HEK293T (cell line): Measurements from ENCODE around the gene HELT.

Experiments used
- BHLHE40 ChIP-seq: fragments of 450-650 bp; IDR thresholded peaks from 2 replicates; pipeline ENCODE4 v1.6.1; 2016; ENCODE audit warnings: mild to moderate bottlenecking, moderate library complexity, borderline replicate concordance
- ELF4 ChIP-seq: fragments of 450-650 bp; IDR thresholded peaks from 2 replicates; pipeline ENCODE4 v1.6.1; 2017; ENCODE audit warnings: antibody characterized with exemption
- FOXA1 ChIP-seq: fragments of 450-650 bp; IDR thresholded peaks from 2 replicates; pipeline ENCODE4 v1.6.1; 2016; ENCODE audit warnings: mild to moderate bottlenecking
- FOXK2 ChIP-seq: fragments of 450-650 bp; IDR thresholded peaks from 2 replicates; pipeline ENCODE4 v1.6.1; 2016; ENCODE audit warnings: mild to moderate bottlenecking
- HDGF ChIP-seq: fragments of 450-650 bp; IDR thresholded peaks from 2 replicates; pipeline ENCODE4 v1.6.1; 2017; ENCODE audit warnings: antibody characterized with exemption, borderline replicate concordance
- SP1 ChIP-seq: fragments of 450-650 bp; IDR thresholded peaks from 2 replicates; pipeline ENCODE4 v1.6.1; 2017

DNA sequence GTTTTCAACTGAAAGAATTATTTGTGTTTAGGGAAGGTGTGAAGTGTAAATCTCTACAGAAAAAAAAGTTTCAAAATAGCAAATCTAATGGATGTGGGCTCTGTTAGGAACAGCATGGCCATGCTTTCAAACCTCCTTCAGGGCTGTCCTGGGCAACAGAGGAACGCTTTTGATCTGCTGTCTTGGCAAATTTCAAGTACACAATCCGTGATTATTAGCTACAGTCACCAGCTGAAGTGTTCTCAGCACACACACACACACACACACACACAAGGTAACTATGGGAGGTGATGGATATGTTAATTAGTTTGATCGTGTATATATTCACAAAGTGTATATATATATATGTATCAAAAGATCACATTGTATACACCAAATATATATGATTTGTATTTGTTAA is 40.5 kb upstream of the HELT start:
- TF ChIP-seq ELF4 (no peak), HDGF (no peak), FOXA1 (no peak), FOXK2 (no peak), BHLHE40 (no peak), SP1 (no peak)
